Left ventricle myocardium inferior (tissue), 1 donor: ENCODE measurements around the gene FBXO7. TPM values are rescaled to one million over a fixed set of nuclear protein-coding genes. Genes with fewer than 3 reads are reported as not detected.
"Not testable (repeated sequence)": the region's sequence is repeated elsewhere in the genome, so short reads cannot be mapped to it uniquely, and the experiment has no call there.

Experiments
- DNase-seq: peaks from one replicate; pipeline ENCODE4 v3.0.0-alpha.2; 2020
- H3K27ac ChIP-seq: fragments of 200-600 bp; replicated peaks from 2 replicates; pipeline ENCODE4 v1.8.0; 2021
- H3K27me3 ChIP-seq: fragments of 200-600 bp; 2 replicates; pipeline ENCODE4 v1.8.0; 2021; ENCODE audit warnings: low read depth
- H3K36me3 ChIP-seq: fragments of 200-600 bp; 2 replicates; pipeline ENCODE4 v1.8.0; 2021
- H3K4me1 ChIP-seq: fragments of 200-600 bp; 2 replicates; pipeline ENCODE4 v1.8.0; 2021
- H3K4me3 ChIP-seq: fragments of 200-600 bp; 2 replicates; pipeline ENCODE4 v1.8.0; 2021; ENCODE audit warnings: mild to moderate bottlenecking, moderate library complexity
- H3K9me3 ChIP-seq: fragments of 200-600 bp; replicated peaks from 2 replicates; pipeline ENCODE4 v1.8.0; 2021
- CTCF ChIP-seq: fragments of 200-600 bp; IDR thresholded peaks from 2 replicates; pipeline ENCODE4 v1.8.0; 2021; ENCODE audit warnings: antibody characterized with exemption, mild to moderate bottlenecking, borderline replicate concordance
- intact Hi-C: fragments of 100-400 bp; cut with micrococcal nuclease; formaldehyde crosslinking; loops from one replicate; pipeline ENCODE4 v1.11.0; 2022
- total RNA-seq: library from RNA; stranded (reverse); fragmentation: NEBNext Ultra II Directional; extraction: Animal tissue kit (Norgen Biotek cat#: 25700); gene quantifications from one replicate; pipeline ENCODE4 v1.2.1, GENCODE V29; 2021
- donor health status: DM: no; HTN: yes; CAD: no; lungs with severe emphysema.

The FBXO7 gene
- total RNA-seq, 1 donor from 2014 or later: 33.5 TPM

GRCh38 chr22:32473388-32473952 lies 1.1 kb upstream of the FBXO7 start:
- DNase-seq: no peak
- intact Hi-C loops: no loop called here
- Histone ChIP-seq H3K4me3 (peak overlapping the region; percentile 92), H3K27me3 (no peaks in the 10 kb centered on the region), H3K9me3 (no peaks in the 10 kb centered on the region), H3K36me3 (no peaks in the 10 kb centered on the region), H3K4me1 (peaks cover 52% of the 10 kb centered on the region), H3K27ac (peak overlapping the region; percentile 99)
- peak; percentile 74 for TF ChIP-seq CTCF

GRCh38 chr22:32475468-32476010 lies 928 bp downstream of the FBXO7 start:
- Histone ChIP-seq H3K36me3 (peaks cover 13% of the 10 kb centered on the region), H3K9me3 (no peaks in the 10 kb centered on the region), H3K27ac (peak overlapping the region; percentile 99), H3K27me3 (no peaks in the 10 kb centered on the region), H3K4me3 (peak overlapping the region; percentile 92), H3K4me1 (peaks cover 59% of the 10 kb centered on the region)
- TF ChIP-seq CTCF: no peak
- intact Hi-C loops: no loop called here
- peak; percentile 26 for DNase-seq

- H3K4me1 ChIP-seq: peaks cover 67% of the 10 kb centered on the region
Observed at GRCh38 chr22:32476281-32477195, 1.9 kb downstream of the FBXO7 start.

GRCh38 chr22:32477596-32477995 lies 3.0 kb downstream of the FBXO7 start:
- intact Hi-C loops: no loop called here
- Histone ChIP-seq H3K27ac (no peak overlapping the region), H3K4me1 (peaks cover 76% of the 10 kb centered on the region), H3K36me3 (peaks cover 17% of the 10 kb centered on the region), H3K4me3 (no peak overlapping the region), H3K27me3 (no peaks in the 10 kb centered on the region), H3K9me3 (no peaks in the 10 kb centered on the region)
- TF ChIP-seq CTCF: no peak
- no peak for DNase-seq

More at GRCh38 chr22:32476281-32477195, 1.9 kb downstream of the FBXO7 start:
- no peak for TF ChIP-seq CTCF
- no peak for DNase-seq
- Histone ChIP-seq H3K9me3 (no peaks in the 10 kb centered on the region), H3K4me3 (peak overlapping the region; percentile 92), H3K27me3 (no peaks in the 10 kb centered on the region), H3K27ac (peak overlapping the region; percentile 99), H3K36me3 (peaks cover 17% of the 10 kb centered on the region)
- intact Hi-C loops: no loop called here

GRCh38 chr22:32478552-32478951 lies 3.9 kb downstream of the FBXO7 start:
- Histone ChIP-seq H3K36me3 (peaks cover 17% of the 10 kb centered on the region), H3K4me1 (peaks cover 80% of the 10 kb centered on the region)
- H3K27me3 ChIP-seq, DNase-seq, H3K4me3 ChIP-seq, intact Hi-C loops, H3K27ac ChIP-seq, H3K9me3 ChIP-seq: not testable (repeated sequence)
